ENCODE results near the gene EIF4G3.

DNA sequence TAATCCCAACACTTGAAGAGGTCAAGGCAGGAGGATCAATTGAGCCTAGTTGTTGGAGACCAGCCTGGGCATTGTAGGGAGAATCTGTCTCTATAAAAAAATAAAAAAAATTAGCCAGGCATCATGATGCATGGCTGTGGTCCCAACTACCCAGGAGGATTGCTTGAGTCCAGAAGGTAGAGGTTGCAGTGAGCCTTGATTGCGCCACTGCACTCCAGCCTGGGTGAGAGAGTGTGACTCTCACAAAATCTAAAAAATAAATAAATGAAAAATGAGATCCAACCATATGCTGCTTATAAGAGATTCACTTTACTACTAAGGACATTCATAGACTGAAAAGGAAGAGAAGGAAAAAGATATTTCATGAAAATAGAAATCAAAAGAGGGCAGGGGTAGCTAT lies 342.5 kb downstream of the EIF4G3 start:
- TF ChIP-seq, protein P1, sequence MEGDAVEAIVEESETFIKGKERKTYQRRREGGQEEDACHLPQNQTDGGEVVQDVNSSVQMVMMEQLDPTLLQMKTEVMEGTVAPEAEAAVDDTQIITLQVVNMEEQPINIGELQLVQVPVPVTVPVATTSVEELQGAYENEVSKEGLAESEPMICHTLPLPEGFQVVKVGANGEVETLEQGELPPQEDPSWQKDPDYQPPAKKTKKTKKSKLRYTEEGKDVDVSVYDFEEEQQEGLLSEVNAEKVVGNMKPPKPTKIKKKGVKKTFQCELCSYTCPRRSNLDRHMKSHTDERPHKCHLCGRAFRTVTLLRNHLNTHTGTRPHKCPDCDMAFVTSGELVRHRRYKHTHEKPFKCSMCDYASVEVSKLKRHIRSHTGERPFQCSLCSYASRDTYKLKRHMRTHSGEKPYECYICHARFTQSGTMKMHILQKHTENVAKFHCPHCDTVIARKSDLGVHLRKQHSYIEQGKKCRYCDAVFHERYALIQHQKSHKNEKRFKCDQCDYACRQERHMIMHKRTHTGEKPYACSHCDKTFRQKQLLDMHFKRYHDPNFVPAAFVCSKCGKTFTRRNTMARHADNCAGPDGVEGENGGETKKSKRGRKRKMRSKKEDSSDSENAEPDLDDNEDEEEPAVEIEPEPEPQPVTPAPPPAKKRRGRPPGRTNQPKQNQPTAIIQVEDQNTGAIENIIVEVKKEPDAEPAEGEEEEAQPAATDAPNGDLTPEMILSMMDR (IDR thresholded peaks at IDR 0.05; ENCODE audit: low read length): no peak
- TF ChIP-seq EZH2 (IDR thresholded peaks at IDR 0.05; ENCODE audit: borderline replicate concordance, low read length): no peak

All from OCI-LY1 (cell line).